K562 (cell line): Measurements from ENCODE around the gene HNRNPH1. TPM values are rescaled to one million over a fixed set of nuclear protein-coding genes. Genes with fewer than 3 reads are reported as not detected.
A peak's percentile ranks its signal among the peaks of the same experiment; 100 is the strongest.

ENCODE experiments used
- CBFA2T2 ChIP-seq: fragments of 450-650 bp; conservative IDR thresholded peaks from 2 replicates; pipeline ENCODE4 v1.6.1; 2017; ENCODE audit warnings: mild to moderate bottlenecking
- ELF4 ChIP-seq: fragments of 450-650 bp; formaldehyde crosslinking; IDR thresholded peaks from 2 replicates; pipeline ENCODE4 v1.4.0; 2022; ENCODE audit warnings: missing genetic modification characterization
- FOXK2 ChIP-seq, 2 experiments: fragments of 450-650 bp; IDR thresholded peaks in 1 of 2; conservative IDR thresholded peaks in 1 of 2; 2 replicates each; pipeline ENCODE4 v1.6.1; 2016; ENCODE audit warnings: low read depth in 2 of 2, mild to moderate bottlenecking in 1 of 2
- HIVEP1 ChIP-seq: fragments of 250-450 bp; sonication (Bioruptor Pico); IDR thresholded peaks from 2 replicates; pipeline ENCODE4 v1.4.0; 2020; ENCODE audit warnings: mild to moderate bottlenecking
- TAF7 ChIP-seq: fragments of 450-650 bp; IDR thresholded peaks from 2 replicates; pipeline ENCODE4 v1.6.1; 2016; ENCODE audit warnings: missing genetic modification characterization, missing compliant biosample characterization
- TARDBP ChIP-seq: fragments of 450-650 bp; IDR thresholded peaks from 2 replicates; pipeline ENCODE4 v1.6.1; 2016
- ZC3H8 ChIP-seq: fragments of 450-650 bp; IDR thresholded peaks from 2 replicates; pipeline ENCODE4 v1.6.1; 2017
- ZNF24 ChIP-seq: fragments of 450-650 bp; IDR thresholded peaks from 2 replicates; pipeline ENCODE4 v1.6.1; 2016
- ZNF274 ChIP-seq: IDR thresholded peaks from 2 replicates; pipeline ENCODE4 v1.6.1; 2011; ENCODE audit warnings: low read depth, mild to moderate bottlenecking, low read length, moderate library complexity, borderline replicate concordance
- ZNF444 ChIP-seq: fragments of 250-450 bp; sonication (Bioruptor Pico); IDR thresholded peaks from 2 replicates; pipeline ENCODE4 v1.4.0; 2020; ENCODE audit warnings: mild to moderate bottlenecking, moderate library complexity
- ZSCAN29 ChIP-seq: fragments of 450-650 bp; IDR thresholded peaks from 2 replicates; pipeline ENCODE4 v1.6.1; 2017
- polyA plus RNA-seq, 8 experiments: library from polyadenylated mRNA; depleted of rRNA in 4 of 8; stranded (reverse) in 5 of 8; unstranded in 3 of 8; fragments of >200 nt; fragmentation: Nextera tagmentation in 2 of 8; fragmentation: Illumina TruSeq in 1 of 8; extraction: Ambion mirVana in 2 of 8; extraction: Trizol in 1 of 8; gene quantifications; 2 replicates each; pipeline versions ENCODE4 v1.2.1 to v1.2.3, GENCODE V29; 2011 to 2014; ENCODE audit warnings: inconsistent platforms in 1 of 8, missing spikeins in 1 of 8
- total RNA-seq, 7 experiments: library from RNA; depleted of rRNA in 6 of 7; stranded (reverse); fragments of >200 nt in 6 of 7; fragmentation: Illumina TruSeq in 2 of 7; extraction: Trizol in 2 of 7; gene quantifications; 2 replicates each; pipeline versions ENCODE4 v1.2.1 to v1.2.3, GENCODE V29; 2011 to 2021; ENCODE audit warnings: low replicate concordance in 1 of 7
- TF ChIP-seq, protein P1 (sequence below): fragments of 450-650 bp; conservative IDR thresholded peaks from 2 replicates; pipeline ENCODE4 v1.6.1; 2016; ENCODE audit warnings: missing genetic modification characterization, low read depth, mild to moderate bottlenecking, control low read depth, missing compliant biosample characterization
- TF ChIP-seq, protein P2 (sequence below): sonication (generic); formaldehyde crosslinking; IDR thresholded peaks from 2 replicates; pipeline ENCODE4 v1.8.0; 2022; ENCODE audit warnings: missing genetic modification reagents, mild to moderate bottlenecking, moderate library complexity, borderline replicate concordance
- TF ChIP-seq, protein P3 (sequence below), 2 experiments: IDR thresholded peaks in 1 of 2; conservative IDR thresholded peaks in 1 of 2; 2 replicates each; pipeline ENCODE4 v1.6.1; 2016; ENCODE audit warnings: low read depth in 2 of 2, mild to moderate bottlenecking in 1 of 2, missing compliant biosample characterization in 1 of 2, missing genetic modification characterization in 1 of 2, moderate library complexity in 1 of 2
- TF ChIP-seq, protein P4 (sequence below): fragments of 150-350 bp; IDR thresholded peaks from 2 replicates; pipeline ENCODE4 v1.6.1; 2014; ENCODE audit warnings: low read depth, mild to moderate bottlenecking, low read length, borderline replicate concordance
- TF ChIP-seq, protein P5 (sequence below): sonication (generic); formaldehyde crosslinking; IDR thresholded peaks from 2 replicates; pipeline ENCODE4 v1.8.0; 2022; ENCODE audit warnings: missing genetic modification reagents, mild to moderate bottlenecking, borderline replicate concordance

Gene HNRNPH1
- total and polyA plus RNA-seq, 9 of the 15 experiments (the other 6 are each of a cell fraction or from before 2014, with no cell fraction given): 103 to 656 (median 561) TPM

DNA sequence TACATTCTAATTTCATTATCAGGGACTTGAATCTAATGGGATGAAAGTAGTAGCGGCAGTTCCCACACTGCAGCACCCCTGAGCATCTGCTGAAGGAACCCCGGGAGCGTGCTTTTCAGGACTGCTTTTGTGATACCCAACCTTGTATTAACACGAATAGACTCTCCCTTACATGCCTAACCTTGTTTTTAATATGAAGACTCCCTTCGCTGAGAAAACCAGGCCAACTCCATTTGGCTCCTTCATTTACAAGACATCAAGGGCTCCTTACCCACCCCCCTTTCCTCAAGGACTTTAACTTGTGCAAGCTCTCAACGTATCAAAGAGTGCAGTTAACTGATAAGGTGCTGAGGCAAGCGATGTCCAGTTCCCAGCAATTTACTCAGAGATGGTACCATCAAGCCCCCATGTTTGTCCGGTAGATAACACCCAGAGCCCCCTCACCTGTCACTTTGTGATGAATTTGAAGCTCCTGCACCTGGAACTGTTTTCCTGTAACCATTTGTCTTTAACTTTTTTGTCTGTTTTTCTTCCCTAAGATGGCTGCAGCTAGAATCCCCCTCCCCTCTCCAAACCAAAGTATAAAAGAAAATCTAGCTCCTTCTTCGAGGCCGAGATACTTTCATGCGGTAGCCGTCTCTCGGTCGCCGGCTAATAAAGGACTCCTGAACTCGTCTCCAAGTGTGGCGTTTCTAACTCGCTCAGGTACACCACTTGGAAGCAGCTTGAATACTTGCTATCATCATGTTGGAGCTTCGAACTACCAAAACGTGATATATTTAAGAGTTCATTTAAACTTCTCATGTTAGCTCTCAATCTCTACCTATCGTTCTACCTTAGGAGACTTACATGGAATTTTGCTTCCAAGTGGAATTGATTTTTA is 10.7 kb downstream of the HNRNPH1 start (continued):
- TF ChIP-seq, protein P1, sequence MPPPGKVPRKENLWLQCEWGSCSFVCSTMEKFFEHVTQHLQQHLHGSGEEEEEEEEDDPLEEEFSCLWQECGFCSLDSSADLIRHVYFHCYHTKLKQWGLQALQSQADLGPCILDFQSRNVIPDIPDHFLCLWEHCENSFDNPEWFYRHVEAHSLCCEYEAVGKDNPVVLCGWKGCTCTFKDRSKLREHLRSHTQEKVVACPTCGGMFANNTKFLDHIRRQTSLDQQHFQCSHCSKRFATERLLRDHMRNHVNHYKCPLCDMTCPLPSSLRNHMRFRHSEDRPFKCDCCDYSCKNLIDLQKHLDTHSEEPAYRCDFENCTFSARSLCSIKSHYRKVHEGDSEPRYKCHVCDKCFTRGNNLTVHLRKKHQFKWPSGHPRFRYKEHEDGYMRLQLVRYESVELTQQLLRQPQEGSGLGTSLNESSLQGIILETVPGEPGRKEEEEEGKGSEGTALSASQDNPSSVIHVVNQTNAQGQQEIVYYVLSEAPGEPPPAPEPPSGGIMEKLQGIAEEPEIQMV (tag): no peak
- TF ChIP-seq CBFA2T2 (peak; percentile 93), ZNF24 (no peak), ELF4 (CRISPR knock-in tag) (no peak), ZNF274 (no peak), ZNF444 (CRISPR knock-in tag) (no peak), ZC3H8 (no peak), HIVEP1 (no peak), TAF7 (no peak), ZSCAN29 (no peak), FOXK2 (conservative IDR thresholded peaks at IDR 0.05 in 1 of 2, IDR thresholded peaks at IDR 0.05 in 1 of 2; ENCODE audit: low read depth in 2 of 2) (no peak), TARDBP (no peak)
- TF ChIP-seq, protein P2, sequence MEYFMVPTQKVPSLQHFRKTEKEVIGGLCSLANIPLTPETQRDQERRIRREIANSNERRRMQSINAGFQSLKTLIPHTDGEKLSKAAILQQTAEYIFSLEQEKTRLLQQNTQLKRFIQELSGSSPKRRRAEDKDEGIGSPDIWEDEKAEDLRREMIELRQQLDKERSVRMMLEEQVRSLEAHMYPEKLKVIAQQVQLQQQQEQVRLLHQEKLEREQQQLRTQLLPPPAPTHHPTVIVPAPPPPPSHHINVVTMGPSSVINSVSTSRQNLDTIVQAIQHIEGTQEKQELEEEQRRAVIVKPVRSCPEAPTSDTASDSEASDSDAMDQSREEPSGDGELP (CRISPR knock-in tag): no peak
- TF ChIP-seq, protein P3, sequence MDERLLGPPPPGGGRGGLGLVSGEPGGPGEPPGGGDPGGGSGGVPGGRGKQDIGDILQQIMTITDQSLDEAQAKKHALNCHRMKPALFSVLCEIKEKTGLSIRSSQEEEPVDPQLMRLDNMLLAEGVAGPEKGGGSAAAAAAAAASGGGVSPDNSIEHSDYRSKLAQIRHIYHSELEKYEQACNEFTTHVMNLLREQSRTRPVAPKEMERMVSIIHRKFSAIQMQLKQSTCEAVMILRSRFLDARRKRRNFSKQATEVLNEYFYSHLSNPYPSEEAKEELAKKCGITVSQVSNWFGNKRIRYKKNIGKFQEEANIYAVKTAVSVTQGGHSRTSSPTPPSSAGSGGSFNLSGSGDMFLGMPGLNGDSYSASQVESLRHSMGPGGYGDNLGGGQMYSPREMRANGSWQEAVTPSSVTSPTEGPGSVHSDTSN (CRISPR knock-in tag; IDR thresholded peaks at IDR 0.05; ENCODE audit: low read depth): no peak
- TF ChIP-seq, protein P3 (tag; conservative IDR thresholded peaks at IDR 0.05; ENCODE audit: low read depth): peak; percentile 49; the same call in 1 of the 2 replicates
- TF ChIP-seq, protein P4, sequence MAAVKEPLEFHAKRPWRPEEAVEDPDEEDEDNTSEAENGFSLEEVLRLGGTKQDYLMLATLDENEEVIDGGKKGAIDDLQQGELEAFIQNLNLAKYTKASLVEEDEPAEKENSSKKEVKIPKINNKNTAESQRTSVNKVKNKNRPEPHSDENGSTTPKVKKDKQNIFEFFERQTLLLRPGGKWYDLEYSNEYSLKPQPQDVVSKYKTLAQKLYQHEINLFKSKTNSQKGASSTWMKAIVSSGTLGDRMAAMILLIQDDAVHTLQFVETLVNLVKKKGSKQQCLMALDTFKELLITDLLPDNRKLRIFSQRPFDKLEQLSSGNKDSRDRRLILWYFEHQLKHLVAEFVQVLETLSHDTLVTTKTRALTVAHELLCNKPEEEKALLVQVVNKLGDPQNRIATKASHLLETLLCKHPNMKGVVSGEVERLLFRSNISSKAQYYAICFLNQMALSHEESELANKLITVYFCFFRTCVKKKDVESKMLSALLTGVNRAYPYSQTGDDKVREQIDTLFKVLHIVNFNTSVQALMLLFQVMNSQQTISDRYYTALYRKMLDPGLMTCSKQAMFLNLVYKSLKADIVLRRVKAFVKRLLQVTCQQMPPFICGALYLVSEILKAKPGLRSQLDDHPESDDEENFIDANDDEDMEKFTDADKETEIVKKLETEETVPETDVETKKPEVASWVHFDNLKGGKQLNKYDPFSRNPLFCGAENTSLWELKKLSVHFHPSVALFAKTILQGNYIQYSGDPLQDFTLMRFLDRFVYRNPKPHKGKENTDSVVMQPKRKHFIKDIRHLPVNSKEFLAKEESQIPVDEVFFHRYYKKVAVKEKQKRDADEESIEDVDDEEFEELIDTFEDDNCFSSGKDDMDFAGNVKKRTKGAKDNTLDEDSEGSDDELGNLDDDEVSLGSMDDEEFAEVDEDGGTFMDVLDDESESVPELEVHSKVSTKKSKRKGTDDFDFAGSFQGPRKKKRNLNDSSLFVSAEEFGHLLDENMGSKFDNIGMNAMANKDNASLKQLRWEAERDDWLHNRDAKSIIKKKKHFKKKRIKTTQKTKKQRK: no peak
- TF ChIP-seq, protein P5, sequence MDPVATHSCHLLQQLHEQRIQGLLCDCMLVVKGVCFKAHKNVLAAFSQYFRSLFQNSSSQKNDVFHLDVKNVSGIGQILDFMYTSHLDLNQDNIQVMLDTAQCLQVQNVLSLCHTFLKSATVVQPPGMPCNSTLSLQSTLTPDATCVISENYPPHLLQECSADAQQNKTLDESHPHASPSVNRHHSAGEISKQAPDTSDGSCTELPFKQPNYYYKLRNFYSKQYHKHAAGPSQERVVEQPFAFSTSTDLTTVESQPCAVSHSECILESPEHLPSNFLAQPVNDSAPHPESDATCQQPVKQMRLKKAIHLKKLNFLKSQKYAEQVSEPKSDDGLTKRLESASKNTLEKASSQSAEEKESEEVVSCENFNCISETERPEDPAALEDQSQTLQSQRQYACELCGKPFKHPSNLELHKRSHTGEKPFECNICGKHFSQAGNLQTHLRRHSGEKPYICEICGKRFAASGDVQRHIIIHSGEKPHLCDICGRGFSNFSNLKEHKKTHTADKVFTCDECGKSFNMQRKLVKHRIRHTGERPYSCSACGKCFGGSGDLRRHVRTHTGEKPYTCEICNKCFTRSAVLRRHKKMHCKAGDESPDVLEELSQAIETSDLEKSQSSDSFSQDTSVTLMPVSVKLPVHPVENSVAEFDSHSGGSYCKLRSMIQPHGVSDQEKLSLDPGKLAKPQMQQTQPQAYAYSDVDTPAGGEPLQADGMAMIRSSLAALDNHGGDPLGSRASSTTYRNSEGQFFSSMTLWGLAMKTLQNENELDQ (CRISPR knock-in tag): no peak
